ENCODE results near the gene ANP32E. TPM values are rescaled to one million over a fixed set of nuclear protein-coding genes. Genes with fewer than 3 reads are reported as not detected.

Gene ANP32E
- total and polyA plus RNA-seq, 2 of the 4 experiments (the other 2 are of a cell fraction): 5.9 to 18.4 TPM

GRCh38 chr1:150259758-150260669 is 24.1 kb upstream of the ANP32E start:
- Histone ChIP-seq H3K23ac (ENCODE audit: low read depth, low read length) (0 out of 2 replicates have a peak overlapping the region, but pooled peaks have one; percentile 26), H2BK20ac (ENCODE audit: low read depth, low read length) (no peak overlapping the region), H3K79me1 (ENCODE audit: low read depth in 1 of 2, low read length in 2 of 2) (no peaks in the 10 kb centered on the region), H3K4me1 (ENCODE audit: control insufficient read depth, insufficient read depth, low read length) (peaks cover 24% of the 10 kb centered on the region), H3K56ac (ENCODE audit: extremely low read depth, insufficient read depth, low read length) (no peak overlapping the region), H2BK5ac (ENCODE audit: low read depth, low read length, poor library complexity, severe bottlenecking) (no peak overlapping the region), H2BK15ac (ENCODE audit: low read depth, low read length) (no peak overlapping the region), H3K4me3 (ENCODE audit: insufficient read depth, low read depth, low read length) (no peak overlapping the region), H3K4ac (ENCODE audit: low read depth, low read length) (no peak overlapping the region; the same call in 1 of the 2 replicates), H3K9ac (ENCODE audit: low read depth, low read length) (no peak overlapping the region), H3K27me3 (ENCODE audit: control insufficient read depth, insufficient read depth, low read length) (no peaks in the 10 kb centered on the region), H3K27ac (ENCODE audit: insufficient read depth, low read length) (no peak overlapping the region), H2AFZ (replicated peaks; ENCODE audit: low read length, poor library complexity) (peak overlapping the region; percentile 87), H3K36me3 (ENCODE audit: control insufficient read depth, insufficient read depth, low read length) (peaks cover 4% of the 10 kb centered on the region), H3K4me2 (ENCODE audit: low read depth, low read length) (peak overlapping the region; percentile 44; the same call in 1 of the 2 replicates), H2AK5ac (ENCODE audit: low read depth, low read length) (no peak overlapping the region), H2AK9ac (replicated peaks; ENCODE audit: low read depth, low read length, poor library complexity) (no peak overlapping the region), H3K14ac (replicated peaks; ENCODE audit: low read depth, low read length) (no peak overlapping the region), H4K91ac (ENCODE audit: insufficient read depth, low read depth, low read length) (no peak overlapping the region), H3K18ac (ENCODE audit: low read depth, low read length) (no peak overlapping the region), H3K9me1 (ENCODE audit: insufficient read depth, low read length) (peaks cover 3% of the 10 kb centered on the region; the same call in 1 of the 2 replicates), H2BK120ac (ENCODE audit: low read depth, low read length) (no peak overlapping the region), H4K8ac (ENCODE audit: low read depth in 2 of 2, low read length in 2 of 2) (peak overlapping the region in 1 of 2 experiments; percentile 14; a peak in 1 of 4 replicates), H4K20me1 (ENCODE audit: insufficient read depth, low read length) (no peaks in the 10 kb centered on the region), H4K5ac (ENCODE audit: low read depth, low read length) (no peak overlapping the region; the same call in 1 of the 2 replicates), H3K9me3 (ENCODE audit: control insufficient read depth, insufficient read depth, low read length) (no peaks in the 10 kb centered on the region)
- BruUV-seq (replicated peaks): no TSS peak
- no CpG with 5 or more reads among the region's 11 CpGs for WGBS, 2 experiments (ENCODE audit: extremely low coverage in 2 of 2, insufficient read length in 1 of 2)
- in situ Hi-C loops (cut with MboI; ENCODE audit: low sequenced_read_pairs): loop anchor here (10.0 kb wide), 1 partner anchor 295 kb away; no protein-coding TSS in a partner anchor
- TF ChIP-seq RFX5 (IDR thresholded peaks at IDR 0.05; ENCODE audit: low read depth, low read length) (no peak), MAZ (IDR thresholded peaks at IDR 0.05; ENCODE audit: borderline replicate concordance, low read depth, low read length) (no peak), RAD21 (IDR thresholded peaks at IDR 0.05; ENCODE audit: low read length) (no peak), MAFK (IDR thresholded peaks at IDR 0.05; ENCODE audit: low read depth, low read length) (no peak), CHD1 (IDR thresholded peaks at IDR 0.05; ENCODE audit: low read depth, low read length) (no peak), NFE2L2 (IDR thresholded peaks at IDR 0.05; ENCODE audit: low read depth, low read length) (no peak), MXI1 (IDR thresholded peaks at IDR 0.05; ENCODE audit: borderline replicate concordance, low read depth, low read length) (no peak), FOS (IDR thresholded peaks at IDR 0.05; ENCODE audit: low read depth, low read length) (no peak), ELK1 (IDR thresholded peaks at IDR 0.05; ENCODE audit: borderline replicate concordance, low read depth, low read length) (no peak), SMC3 (IDR thresholded peaks at IDR 0.05; ENCODE audit: low read depth, low read length) (no peak), POLR2A (IDR thresholded peaks at IDR 0.05; ENCODE audit: low read depth, low read length) (no peak), BHLHE40 (IDR thresholded peaks at IDR 0.05; ENCODE audit: low read depth, low read length) (no peak), USF2 (IDR thresholded peaks at IDR 0.05; ENCODE audit: low read depth, low read length) (no peak), CTCF (conservative IDR thresholded peaks at IDR 0.05; ENCODE audit: low read depth, low read length) (no peak)
- DNase-seq (no peak), ATAC-seq (ENCODE audit: low read depth) (peak; percentile 64)
- dilution Hi-C loops (cut with HindIII; ENCODE audit: low sequenced_read_pairs, unreplicated experiment): no loop called here
- ChIA-PET POLR2A (ENCODE audit: unreplicated experiment) (no interaction called here), CTCF (no interaction called here)
- intact Hi-C loops (cut with micrococcal nuclease): loop anchor here (5.0 kb wide), 1 partner anchor 302 kb away; no protein-coding TSS in a partner anchor

Data from IMR-90 (cell line).